K562 (cell line): Measurements from ENCODE around the gene ZMYND8. TPM values are rescaled to one million over a fixed set of nuclear protein-coding genes. Genes with fewer than 3 reads are reported as not detected.

Experiments
- ATAC-seq: fragments of 200-7000 bp; cut with Tn5 transposase; 3 replicates; pipeline ENCODE4 v1.9.1; 2020; ENCODE audit warnings: moderate library complexity
- BruUV-seq: library from RNA; stranded (reverse); fragments of 400-500 nt; replicated peaks from 2 replicates; lab custom pipeline; 2021; lab: Mats Ljungman, UMichigan
- CTCF ChIA-PET: fragments of 300-600 bp; formaldehyde crosslinking; extraction: SDS; loops from one replicate; lab custom pipeline; 2021; ENCODE audit warnings: low intra/inter-chr PET ratio; lab: Yijun Ruan, JAX
- POLR2A ChIA-PET: fragments of 300-600, 350-650 bp; sonication (Branson Sonifier 250); formaldehyde crosslinking; extraction: SDS; loops from one replicate; lab custom pipeline; 2021; ENCODE audit warnings: antibody characterized with exemption, inconsistent platforms; lab: Yijun Ruan, JAX
- DNase-seq, 4 experiments: peaks; one replicate each; pipeline versions ENCODE4 v3.0.0 to v3.0.0-alpha.2; 2011 to 2018; ENCODE audit warnings: low spot score in 3 of 4, mixed read lengths in 3 of 4; ENCODE audit errors: extremely low read depth in 1 of 4
- FAIRE-seq: peaks from 2 replicates; lab custom pipeline; 2011; peaks lifted over from hg19 to GRCh38; lab: Jason Lieb, UNC
- H2AFZ ChIP-seq: 2 replicates; pipeline ENCODE4 v1.6.0; 2011; ENCODE audit warnings: low read depth, low read length, control low read depth, inconsistent platforms
- H3K27ac ChIP-seq: fragments of 200-600 bp; 3 replicates; pipeline ENCODE4 v1.8.0; 2011; ENCODE audit warnings: low read depth, mild to moderate bottlenecking, control low read depth, inconsistent platforms, low read length, moderate library complexity, mixed read lengths; ENCODE audit errors: extremely low read depth
- H3K27me3 ChIP-seq, 2 experiments: fragments of 300-600 bp in 1 of 2; 2 replicates in 1 of 2; 3 replicates in 1 of 2; pipeline versions ENCODE4 v1.6.0 to v1.8.0; 2011; ENCODE audit warnings: inconsistent platforms in 2 of 2, low read length in 2 of 2, mild to moderate bottlenecking in 1 of 2, mixed read lengths in 1 of 2, moderate library complexity in 1 of 2; ENCODE audit not compliant: control insufficient read depth in 2 of 2, insufficient read depth in 2 of 2
- H3K36me3 ChIP-seq: fragments of 300-600 bp; 3 replicates; pipeline ENCODE4 v1.8.0; 2011; ENCODE audit warnings: mild to moderate bottlenecking, low read length, inconsistent platforms; ENCODE audit not compliant: control insufficient read depth, insufficient read depth
- H3K4me1 ChIP-seq, 2 experiments: fragments of 200-600 bp in 1 of 2; replicated peaks in 1 of 2; 2 replicates in 1 of 2; 3 replicates in 1 of 2; pipeline versions ENCODE4 v1.5.1 to v1.8.0; 2011; ENCODE audit warnings: inconsistent platforms in 2 of 2, low read length in 2 of 2, mild to moderate bottlenecking in 1 of 2, mixed read lengths in 1 of 2, moderate library complexity in 1 of 2; ENCODE audit not compliant: control insufficient read depth in 2 of 2, insufficient read depth in 2 of 2
- H3K4me2 ChIP-seq: 2 replicates; pipeline ENCODE4 v1.6.1; 2011; ENCODE audit warnings: low read length, control low read depth, inconsistent platforms, mixed read lengths; ENCODE audit not compliant: insufficient read depth
- H3K4me3 ChIP-seq: fragments of 200-600 bp; sonication (generic), shearing (Covaris generic); 2 replicates; pipeline ENCODE4 v1.5.1; 2016; ENCODE audit warnings: control low read depth, inconsistent platforms
- H3K79me2 ChIP-seq: fragments of 200-600 bp; 3 replicates; pipeline ENCODE4 v1.8.0; 2011; ENCODE audit warnings: low read length, inconsistent platforms; ENCODE audit not compliant: control insufficient read depth, insufficient read depth
- H3K9ac ChIP-seq, 2 experiments: 2 replicates each; pipeline versions ENCODE4 v1.6.0 to v1.6.1; 2011; ENCODE audit warnings: low read depth in 2 of 2, low read length in 2 of 2, control low read depth in 1 of 2, inconsistent platforms in 1 of 2, mild to moderate bottlenecking in 1 of 2, mixed read lengths in 1 of 2; ENCODE audit not compliant: insufficient read depth in 1 of 2
- H3K9me1 ChIP-seq: one replicate; pipeline ENCODE4 v1.6.0; 2011; ENCODE audit warnings: inconsistent platforms, mild to moderate bottlenecking, low read length, moderate library complexity; ENCODE audit not compliant: control insufficient read depth, insufficient read depth
- H3K9me3 ChIP-seq: replicated peaks from 2 replicates; pipeline ENCODE4 v1.5.1; 2011; ENCODE audit warnings: low read depth, low read length, inconsistent platforms; ENCODE audit not compliant: control insufficient read depth, insufficient read depth
- H4K20me1 ChIP-seq: replicated peaks from 2 replicates; pipeline ENCODE4 v1.6.1; 2011; ENCODE audit warnings: low read length, inconsistent platforms, mixed read lengths; ENCODE audit not compliant: control insufficient read depth, insufficient read depth
- FOXP1 ChIP-seq: sonication (generic); formaldehyde crosslinking; IDR thresholded peaks from 2 replicates; pipeline ENCODE4 v1.8.0; 2022; ENCODE audit warnings: mild to moderate bottlenecking, missing genetic modification reagents
- GATAD2B ChIP-seq: fragments of 450-650 bp; IDR thresholded peaks from 2 replicates; pipeline ENCODE4 v1.6.1; 2017; ENCODE audit warnings: mild to moderate bottlenecking, borderline replicate concordance
- GTF3C2 ChIP-seq: IDR thresholded peaks from 3 replicates; pipeline ENCODE4 v1.6.1; 2011; ENCODE audit warnings: borderline replicate concordance, mild to moderate bottlenecking, moderate library complexity; ENCODE audit not compliant: insufficient read length; ENCODE audit errors: extremely low read depth
- KDM4B ChIP-seq, 2 experiments: fragments of 450-650 bp in 1 of 2; sonication (generic) in 1 of 2; IDR thresholded peaks; 2 replicates each; pipeline ENCODE4 v1.6.1; 2016 to 2017; ENCODE audit warnings: borderline replicate concordance in 2 of 2, antibody characterized with exemption in 1 of 2, low read depth in 1 of 2, mild to moderate bottlenecking in 1 of 2
- RBM25 ChIP-seq: fragments of 200-400 bp; formaldehyde crosslinking; IDR thresholded peaks from 2 replicates; pipeline ENCODE4 v1.6.1; 2018; ENCODE audit warnings: low read length, low read depth, moderate library complexity; ENCODE audit not compliant: severe bottlenecking
- ZNF347 ChIP-seq: fragments of 450-650 bp; formaldehyde crosslinking; IDR thresholded peaks from 2 replicates; pipeline ENCODE4 v1.4.0; 2020; ENCODE audit warnings: low read depth, mild to moderate bottlenecking, moderate library complexity
- WGBS: fragments of 100-300 bp; shearing (Covaris generic); methylation state at CpG from one replicate; pipeline ENCODE4 v1.1.6; 2016; ENCODE audit warnings: low coverage, mixed read lengths; ENCODE audit not compliant: insufficient coverage; ENCODE audit errors: missing lambda C conversion rate; 5-methylcytosine and 5-hydroxymethylcytosine counted together
- in situ Hi-C: fragments of 300-500 bp; cut with MboI; formaldehyde crosslinking; loops from 4 replicates; pipeline ENCODE4 v1.15.0; 2018; ENCODE audit warnings: inconsistent platforms, mixed read lengths
- intact Hi-C: fragments of 100-400 bp; cut with micrococcal nuclease; formaldehyde crosslinking; loops from 2 replicates; pipeline ENCODE4 v1.14.2; 2022
- polyA plus RNA-seq, 8 experiments: library from polyadenylated mRNA; depleted of rRNA in 4 of 8; stranded (reverse) in 5 of 8; unstranded in 3 of 8; fragments of >200 nt; fragmentation: Nextera tagmentation in 2 of 8; fragmentation: Illumina TruSeq in 1 of 8; extraction: Ambion mirVana in 2 of 8; extraction: Trizol in 1 of 8; gene quantifications; 2 replicates each; pipeline versions ENCODE4 v1.2.1 to v1.2.3, GENCODE V29; 2011 to 2014; ENCODE audit warnings: inconsistent platforms in 1 of 8, missing spikeins in 1 of 8
- total RNA-seq, 7 experiments: library from RNA; depleted of rRNA in 6 of 7; stranded (reverse); fragments of >200 nt in 6 of 7; fragmentation: Illumina TruSeq in 2 of 7; extraction: Trizol in 2 of 7; gene quantifications; 2 replicates each; pipeline versions ENCODE4 v1.2.1 to v1.2.3, GENCODE V29; 2011 to 2021; ENCODE audit warnings: low replicate concordance in 1 of 7
- TF ChIP-seq, protein P1 (sequence below): conservative IDR thresholded peaks from 2 replicates; pipeline ENCODE4 v1.6.1; 2011; ENCODE audit warnings: low read depth, mild to moderate bottlenecking, low read length; ENCODE audit not compliant: control insufficient read depth
- TF ChIP-seq, protein P2 (sequence below): fragments of 250-450 bp; sonication (Bioruptor Pico); IDR thresholded peaks from 2 replicates; pipeline ENCODE4 v1.4.0; 2020; ENCODE audit warnings: mild to moderate bottlenecking, moderate library complexity

Gene ZMYND8
- total and polyA plus RNA-seq, 9 of the 15 experiments (the other 6 are each of a cell fraction or from before 2014, with no cell fraction given) = 31.8 to 148 (median 71.9) TPM

GRCh38 chr20:47316776-47317126, 39.7 kb downstream of the ZMYND8 start:
- WGBS = 21% methylated on average over 2 of the region's 3 CpGs
- ATAC-seq (0 out of 3 replicates have a peak, but pooled peaks have one; percentile 2), FAIRE-seq (no peak), DNase-seq (peak in 1 of 4 experiments; percentile 34)
- Histone ChIP-seq H4K20me1 (peaks cover 47% of the 10 kb centered on the region), H3K79me2 (peaks cover 99% of the 10 kb centered on the region), H3K27me3 (no peaks in the 10 kb centered on the region), H3K9me3 (no peaks in the 10 kb centered on the region), H3K4me2 (peak overlapping the region; percentile 83), H3K36me3 (peaks cover 78% of the 10 kb centered on the region), H3K4me3 (no peak overlapping the region), H3K27ac (peak overlapping the region; percentile 89), H2AFZ (no peak overlapping the region), H3K9ac (peak overlapping the region; percentile 69 to 84; a peak in 3 of 4 replicates), H3K9me1 (peaks cover 8% of the 10 kb centered on the region), H3K4me1 (peaks cover 60 to 70% of the 10 kb centered on the region in 2 experiments)
- TF ChIP-seq, protein P1, sequence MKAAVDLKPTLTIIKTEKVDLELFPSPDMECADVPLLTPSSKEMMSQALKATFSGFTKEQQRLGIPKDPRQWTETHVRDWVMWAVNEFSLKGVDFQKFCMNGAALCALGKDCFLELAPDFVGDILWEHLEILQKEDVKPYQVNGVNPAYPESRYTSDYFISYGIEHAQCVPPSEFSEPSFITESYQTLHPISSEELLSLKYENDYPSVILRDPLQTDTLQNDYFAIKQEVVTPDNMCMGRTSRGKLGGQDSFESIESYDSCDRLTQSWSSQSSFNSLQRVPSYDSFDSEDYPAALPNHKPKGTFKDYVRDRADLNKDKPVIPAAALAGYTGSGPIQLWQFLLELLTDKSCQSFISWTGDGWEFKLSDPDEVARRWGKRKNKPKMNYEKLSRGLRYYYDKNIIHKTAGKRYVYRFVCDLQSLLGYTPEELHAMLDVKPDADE = no peak
- TF ChIP-seq GATAD2B = no peak
- TF ChIP-seq ZNF347 (CRISPR knock-in tag) = no peak
- no peak for TF ChIP-seq RBM25
- peak; percentile 10 for TF ChIP-seq GTF3C2
- TF ChIP-seq, protein P2, sequence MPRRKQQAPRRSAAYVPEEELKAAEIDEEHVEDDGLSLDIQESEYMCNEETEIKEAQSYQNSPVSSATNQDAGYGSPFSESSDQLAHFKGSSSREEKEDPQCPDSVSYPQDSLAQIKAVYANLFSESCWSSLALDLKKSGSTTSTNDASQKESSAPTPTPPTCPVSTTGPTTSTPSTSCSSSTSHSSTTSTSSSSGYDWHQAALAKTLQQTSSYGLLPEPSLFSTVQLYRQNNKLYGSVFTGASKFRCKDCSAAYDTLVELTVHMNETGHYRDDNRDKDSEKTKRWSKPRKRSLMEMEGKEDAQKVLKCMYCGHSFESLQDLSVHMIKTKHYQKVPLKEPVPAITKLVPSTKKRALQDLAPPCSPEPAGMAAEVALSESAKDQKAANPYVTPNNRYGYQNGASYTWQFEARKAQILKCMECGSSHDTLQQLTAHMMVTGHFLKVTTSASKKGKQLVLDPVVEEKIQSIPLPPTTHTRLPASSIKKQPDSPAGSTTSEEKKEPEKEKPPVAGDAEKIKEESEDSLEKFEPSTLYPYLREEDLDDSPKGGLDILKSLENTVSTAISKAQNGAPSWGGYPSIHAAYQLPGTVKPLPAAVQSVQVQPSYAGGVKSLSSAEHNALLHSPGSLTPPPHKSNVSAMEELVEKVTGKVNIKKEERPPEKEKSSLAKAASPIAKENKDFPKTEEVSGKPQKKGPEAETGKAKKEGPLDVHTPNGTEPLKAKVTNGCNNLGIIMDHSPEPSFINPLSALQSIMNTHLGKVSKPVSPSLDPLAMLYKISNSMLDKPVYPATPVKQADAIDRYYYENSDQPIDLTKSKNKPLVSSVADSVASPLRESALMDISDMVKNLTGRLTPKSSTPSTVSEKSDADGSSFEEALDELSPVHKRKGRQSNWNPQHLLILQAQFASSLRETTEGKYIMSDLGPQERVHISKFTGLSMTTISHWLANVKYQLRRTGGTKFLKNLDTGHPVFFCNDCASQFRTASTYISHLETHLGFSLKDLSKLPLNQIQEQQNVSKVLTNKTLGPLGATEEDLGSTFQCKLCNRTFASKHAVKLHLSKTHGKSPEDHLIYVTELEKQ (CRISPR knock-in tag) = no peak
- TF ChIP-seq FOXP1 (CRISPR knock-in tag) = no peak
- 0 out of 4 replicates have a peak, but pooled peaks of 1 of the 2 experiments have one; percentile 2 for TF ChIP-seq KDM4B (IDR thresholded peaks at IDR 0.05; ENCODE audit: borderline replicate concordance in 2 of 2, low read depth in 1 of 2)
- intact Hi-C loops (loop anchor here (5.0 kb wide), 2 partner anchors 41 to 66 kb away; partner anchors contain the start of gene ZMYND8), in situ Hi-C loops (no loop called here)
- no TSS peak for BruUV-seq
- ChIA-PET CTCF (no interaction called here), POLR2A (interaction anchor here (0.7 to 6.4 kb wide), 8 partner anchors 9 to 453 kb away, joined by 3 to 70 read pairs (median 3); no protein-coding TSS in a partner anchor)
